Coronary artery (tissue), 2 donors: ENCODE results near the gene LATS2.
A peak's percentile ranks its signal among the peaks of the same experiment; 100 is the strongest.
"Not testable (repeated sequence)": the region's sequence is repeated elsewhere in the genome, so short reads cannot be mapped to it uniquely, and the experiment has no call there.

ENCODE experiments used
- DNase-seq: peaks from one replicate; pipeline ENCODE4 v3.0.0-alpha.2; 2017; ENCODE audit warnings: low spot score
- H3K27ac ChIP-seq, 2 donors: fragments of 200-600 bp; sonication (generic); one replicate each; pipeline ENCODE4 v1.5.1; 2016 to 2019
- H3K4me3 ChIP-seq: fragments of 200-600 bp; sonication (generic); 2 replicates; pipeline ENCODE4 v1.5.1; 2016; ENCODE audit warnings: mild to moderate bottlenecking, moderate library complexity
- CTCF ChIP-seq: fragments of 200-600 bp; sonication (generic); IDR thresholded peaks from one replicate; pipeline ENCODE4 v1.5.1; 2019; ENCODE audit warnings: antibody characterized with exemption

Gene LATS2

GRCh38 chr13:20953245-20953931 is 108.0 kb downstream of the LATS2 start:
- DNase-seq: no peak
- no peak overlapping the region for H3K4me3 ChIP-seq
- no peak for TF ChIP-seq CTCF
- no peak overlapping the region for H3K27ac ChIP-seq

DNA sequence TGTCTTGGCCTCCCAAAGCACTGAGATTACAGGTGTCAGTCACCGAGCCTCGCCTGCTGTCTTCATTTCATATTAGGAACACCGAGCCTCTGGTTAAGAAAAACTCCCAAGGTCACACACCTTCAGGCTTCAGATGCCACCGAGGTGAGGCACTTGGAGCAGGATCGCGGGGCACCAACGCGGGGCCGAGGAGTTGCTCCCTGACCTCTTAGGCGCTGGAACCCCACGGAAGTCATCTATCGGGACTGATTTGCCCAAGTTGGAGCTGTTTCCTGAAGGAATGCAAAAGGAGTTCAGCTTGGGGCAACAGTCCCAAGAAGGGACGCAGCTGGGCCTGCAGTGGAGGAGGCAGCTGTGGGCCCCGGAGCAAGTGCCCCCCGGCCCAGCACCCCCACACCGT is 108.5 kb downstream of the LATS2 start:
- no peak for TF ChIP-seq CTCF
- no peak overlapping the region for H3K4me3 ChIP-seq
- H3K27ac ChIP-seq: no peak overlapping the region
- no peak for DNase-seq

- not testable (repeated sequence) for H3K27ac ChIP-seq, H3K4me3 ChIP-seq, DNase-seq
Observed at GRCh38 chr13:20948001-20948400, 113.4 kb downstream of the LATS2 start.

DNA sequence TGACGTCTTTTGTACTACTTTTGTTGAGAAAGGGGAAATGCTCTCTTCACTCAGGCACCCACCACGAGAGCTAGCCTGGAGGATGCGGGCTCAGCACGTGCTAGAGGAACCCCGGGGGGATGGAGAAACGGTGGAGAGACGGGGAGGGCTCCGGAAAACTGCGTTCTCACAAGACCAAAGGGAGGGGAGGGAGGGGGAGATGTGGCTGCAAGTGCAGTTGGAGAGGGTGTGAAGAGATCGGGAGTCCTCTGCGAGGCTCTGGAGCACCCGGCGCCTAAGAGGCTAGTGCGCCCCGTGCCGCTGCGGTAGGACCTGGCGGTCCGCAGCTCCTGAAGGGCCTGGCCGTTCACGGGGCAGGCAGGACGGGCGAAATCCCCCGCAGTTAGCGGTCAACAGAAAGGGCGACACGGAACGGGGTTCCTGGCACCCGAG is 115.4 kb downstream of the LATS2 start:
- DNase-seq: no peak
- H3K27ac ChIP-seq: no peak overlapping the region
- no peak for TF ChIP-seq CTCF
- H3K4me3 ChIP-seq: peak overlapping the region; percentile 63

DNA sequence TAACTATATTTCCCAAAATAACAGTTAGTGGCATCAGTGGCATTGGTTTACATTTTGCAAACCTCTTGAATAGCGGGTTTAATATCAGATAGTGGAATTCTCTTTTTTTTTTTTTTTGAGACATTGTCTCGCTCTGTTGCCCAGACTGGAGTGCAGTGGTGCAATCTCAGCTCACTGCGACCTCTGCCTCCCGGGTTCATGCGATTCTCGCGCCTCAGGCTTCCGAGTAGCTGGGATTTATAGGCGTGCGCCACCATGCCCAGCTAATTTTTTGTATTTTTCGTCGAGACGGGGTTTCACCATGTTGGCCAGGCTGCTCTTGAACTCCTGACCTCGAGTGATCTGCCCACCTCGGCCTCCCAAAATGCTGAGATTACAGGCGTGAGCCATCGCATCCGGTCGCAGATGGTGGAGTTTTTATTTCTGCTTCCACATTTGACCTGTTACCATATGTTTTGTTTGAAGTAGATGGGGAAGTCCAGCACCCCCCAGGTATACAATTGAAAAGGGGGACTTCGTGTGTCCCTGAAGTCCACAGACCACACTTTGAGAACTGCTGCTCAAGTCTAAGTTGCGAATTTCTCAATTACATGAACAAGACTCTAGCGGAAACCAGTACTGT is 118.3 kb downstream of the LATS2 start:
- DNase-seq: no peak
- no peak for TF ChIP-seq CTCF
- Histone ChIP-seq H3K4me3 (peak overlapping the region; percentile 37), H3K27ac (peak overlapping the region in 1 of 2 donors; percentile 35)

DNA sequence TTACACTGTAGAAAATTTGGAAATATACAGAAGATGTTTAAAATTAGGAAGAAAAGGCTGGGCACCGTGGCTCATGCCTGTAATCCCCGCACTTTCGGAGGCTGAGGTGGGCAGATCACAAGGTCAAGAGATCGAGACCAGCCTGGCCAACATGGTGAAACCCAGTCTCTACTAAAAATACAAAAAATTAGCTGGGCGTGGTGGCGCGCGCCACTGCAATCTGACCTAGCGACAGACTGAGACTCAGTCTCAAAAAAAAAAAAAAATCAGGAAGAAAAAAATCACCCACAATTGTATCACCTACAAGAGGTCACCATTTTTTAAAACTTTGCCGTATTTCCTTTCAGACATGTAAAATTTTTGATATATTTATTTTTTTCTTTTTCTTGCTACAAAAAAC is 120.9 kb downstream of the LATS2 start:
- DNase-seq, H3K4me3 ChIP-seq, H3K27ac ChIP-seq: not testable (repeated sequence)

GRCh38 chr13:20940083-20940482 is 121.3 kb downstream of the LATS2 start:
- DNase-seq: no peak
- no peak overlapping the region for H3K4me3 ChIP-seq
- no peak for TF ChIP-seq CTCF
- H3K27ac ChIP-seq: no peak overlapping the region

GRCh38 chr13:20939662-20940061 is 121.7 kb downstream of the LATS2 start:
- H3K27ac ChIP-seq: no peak overlapping the region
- TF ChIP-seq CTCF: no peak
- H3K4me3 ChIP-seq: no peak overlapping the region
- no peak for DNase-seq
